SK-N-SH treated with all-trans-retinoic acid at 6 μM for 48 hours (cell line): ENCODE results near the gene FAM118A.

ENCODE experiments used
- ATAC-seq: fragments of 200-7000 bp; cut with Tn5 transposase; 3 replicates; pipeline ENCODE4 v1.9.1; 2020; ENCODE audit warnings: mild to moderate bottlenecking, moderate library complexity
- BACH2 ChIP-seq: fragments of 250-450 bp; sonication (Bioruptor Pico); IDR thresholded peaks from 2 replicates; pipeline ENCODE4 v1.9.0; 2021; ENCODE audit warnings: mild to moderate bottlenecking, borderline replicate concordance
- CREB5 ChIP-seq: fragments of 250-450 bp; sonication (Bioruptor Pico); IDR thresholded peaks from 2 replicates; pipeline ENCODE4 v1.5.1; 2020; ENCODE audit warnings: low read depth, mild to moderate bottlenecking, moderate library complexity
- CSDC2 ChIP-seq: fragments of 250-450 bp; sonication (Bioruptor Pico); IDR thresholded peaks from 2 replicates; pipeline ENCODE4 v1.5.0; 2020; ENCODE audit warnings: mild to moderate bottlenecking, moderate library complexity
- CSRNP3 ChIP-seq: fragments of 250-450 bp; sonication (Bioruptor Pico); IDR thresholded peaks from 2 replicates; pipeline ENCODE4 v1.5.1; 2021; ENCODE audit warnings: mild to moderate bottlenecking, moderate library complexity
- ESRRG ChIP-seq: fragments of 250-450 bp; sonication (Bioruptor Pico); IDR thresholded peaks from 2 replicates; pipeline ENCODE4 v1.6.1; 2021; ENCODE audit warnings: mild to moderate bottlenecking
- PATZ1 ChIP-seq: fragments of 250-450 bp; sonication (Bioruptor Pico); IDR thresholded peaks from 2 replicates; pipeline ENCODE4 v1.8.0; 2020; ENCODE audit warnings: mild to moderate bottlenecking, moderate library complexity, borderline replicate concordance
- POU6F1 ChIP-seq: fragments of 250-450 bp; sonication (Bioruptor Pico); IDR thresholded peaks from 2 replicates; pipeline ENCODE4 v1.8.0; 2021; ENCODE audit warnings: low read depth, mild to moderate bottlenecking, moderate library complexity, borderline replicate concordance
- PPARA ChIP-seq: fragments of 250-450 bp; sonication (Bioruptor Pico); IDR thresholded peaks from 2 replicates; pipeline ENCODE4 v1.5.0; 2020; ENCODE audit warnings: mild to moderate bottlenecking, borderline replicate concordance
- TSHZ2 ChIP-seq: fragments of 250-450 bp; sonication (Bioruptor Pico); IDR thresholded peaks from 2 replicates; pipeline ENCODE4 v1.5.0; 2020; ENCODE audit warnings: mild to moderate bottlenecking, moderate library complexity
- ZFP3 ChIP-seq: fragments of 250-450 bp; sonication (Bioruptor Pico); IDR thresholded peaks from 2 replicates; pipeline ENCODE4 v1.5.0; 2020; ENCODE audit warnings: mild to moderate bottlenecking, moderate library complexity
- ZFP30 ChIP-seq: fragments of 450-650 bp; formaldehyde crosslinking; IDR thresholded peaks from 2 replicates; pipeline ENCODE4 v1.5.0; 2022; ENCODE audit warnings: mild to moderate bottlenecking, moderate library complexity
- ZNF565 ChIP-seq: fragments of 450-650 bp; formaldehyde crosslinking; conservative IDR thresholded peaks from 2 replicates; pipeline ENCODE4 v1.5.0; 2020; ENCODE audit warnings: low read depth, mild to moderate bottlenecking, moderate library complexity
- ZNF70 ChIP-seq: fragments of 450-650 bp; formaldehyde crosslinking; IDR thresholded peaks from 2 replicates; pipeline ENCODE4 v1.5.0; 2020; ENCODE audit warnings: mild to moderate bottlenecking, moderate library complexity

Gene FAM118A

GRCh38 chr22:45340323-45340722 is 30.6 kb downstream of the FAM118A start:
- no peak for TF ChIP-seq PATZ1 (CRISPR knock-in tag)
- TF ChIP-seq CSRNP3: no peak
- no peak for TF ChIP-seq TSHZ2 (CRISPR knock-in tag)
- no peak for TF ChIP-seq BACH2 (CRISPR knock-in tag)
- no peak for TF ChIP-seq ESRRG (CRISPR knock-in tag)
- no peak for TF ChIP-seq ZFP30 (CRISPR knock-in tag)
- no peak for TF ChIP-seq CSDC2 (CRISPR knock-in tag)
- no peak for TF ChIP-seq ZNF70 (CRISPR knock-in tag)
- no peak for TF ChIP-seq PPARA (CRISPR knock-in tag)
- no peak for TF ChIP-seq POU6F1 (CRISPR knock-in tag)
- TF ChIP-seq ZNF565 (CRISPR knock-in tag): no peak
- ATAC-seq: no peak

- TF ChIP-seq ZFP30 (CRISPR knock-in tag): no peak
- TF ChIP-seq CREB5 (CRISPR knock-in tag): no peak
- no peak for ATAC-seq
These were observed 31.8 kb downstream of the FAM118A start for GRCh38 chr22:45341498-45341897.

- ATAC-seq: no peak
These were observed 33.4 kb downstream of the FAM118A start for GRCh38 chr22:45343143-45343542.

GRCh38 chr22:45344334-45344733 is 34.6 kb downstream of the FAM118A start:
- no peak for ATAC-seq
- no peak for TF ChIP-seq ZFP3 (CRISPR knock-in tag)
- no peak for TF ChIP-seq CSDC2 (CRISPR knock-in tag)
- TF ChIP-seq ZNF70 (CRISPR knock-in tag): no peak
- no peak for TF ChIP-seq TSHZ2 (CRISPR knock-in tag)
- TF ChIP-seq, all 23 proteins: peak for 0

More at GRCh38 chr22:45343143-45343542, 33.4 kb downstream of the FAM118A start:
- TF ChIP-seq CREB5 (CRISPR knock-in tag): no peak
